Subcutaneous abdominal adipose tissue (tissue), 5 donors: ENCODE measurements around the gene ASTE1.

Source experiments
- H3K27ac ChIP-seq: one replicate; pipeline ENCODE4 v1.7.0; 2013; ENCODE audit warnings: low read depth, mild to moderate bottlenecking, inconsistent platforms, low read length, moderate library complexity
- H3K27me3 ChIP-seq, 5 donors: one replicate each; pipeline ENCODE4 v1.7.0; 2013; ENCODE audit warnings: low read length in 5 of 5, inconsistent platforms in 1 of 5; ENCODE audit not compliant: control insufficient read depth in 5 of 5, insufficient read depth in 4 of 5
- H3K36me3 ChIP-seq, 5 donors: one replicate each; pipeline ENCODE4 v1.7.0; 2013; ENCODE audit warnings: low read length in 5 of 5; ENCODE audit not compliant: control insufficient read depth in 5 of 5, insufficient read depth in 5 of 5
- H3K4me1 ChIP-seq, 5 donors: one replicate each; pipeline ENCODE4 v1.7.0; 2013; ENCODE audit warnings: low read length in 5 of 5, mild to moderate bottlenecking in 3 of 5, moderate library complexity in 1 of 5; ENCODE audit not compliant: control insufficient read depth in 5 of 5, insufficient read depth in 5 of 5
- H3K4me3 ChIP-seq, 5 donors: one replicate each; pipeline ENCODE4 v1.7.0; 2013; ENCODE audit warnings: low read length in 5 of 5, low read depth in 1 of 5
- H3K9ac ChIP-seq, 5 donors: one replicate each; pipeline ENCODE4 v1.7.0; 2013; ENCODE audit warnings: low read length in 5 of 5, mild to moderate bottlenecking in 4 of 5, moderate library complexity in 3 of 5
- H3K9me3 ChIP-seq, 5 donors: one replicate each; pipeline ENCODE4 v1.7.0; 2013; ENCODE audit warnings: low read length in 5 of 5; ENCODE audit not compliant: control insufficient read depth in 5 of 5
- donor health status: healthy.
- donor health status: healthy.
- donor health status: healthy.
- donor health status: healthy.
- donor health status: healthy.

Gene ASTE1

GRCh38 chr3:130963878-130964277 lies 62.7 kb downstream of the ASTE1 start:
- no peak overlapping the region for H3K9ac ChIP-seq
- peaks cover 35 to 64% (median 44%) of the 10 kb centered on the region in 5 donors for H3K36me3 ChIP-seq
- no peak overlapping the region for H3K27ac ChIP-seq
- no peaks in the 10 kb centered on the region for H3K9me3 ChIP-seq
- no peak overlapping the region for H3K4me3 ChIP-seq
- H3K27me3 ChIP-seq, result no peaks in the 10 kb centered on the region
- no peaks in the 10 kb centered on the region for H3K4me1 ChIP-seq
